Panc1 (cell line): ENCODE measurements around the gene LYST.

Experiments
- CTCF ChIP-seq: fragments of 450-650 bp; IDR thresholded peaks from 2 replicates; pipeline ENCODE4 v1.5.1; 2017; ENCODE audit warnings: mild to moderate bottlenecking
- POLR2AphosphoS5 ChIP-seq: IDR thresholded peaks from 2 replicates; pipeline ENCODE4 v1.6.1; 2012; ENCODE audit warnings: mild to moderate bottlenecking, low read depth, low read length, moderate library complexity

DNA sequence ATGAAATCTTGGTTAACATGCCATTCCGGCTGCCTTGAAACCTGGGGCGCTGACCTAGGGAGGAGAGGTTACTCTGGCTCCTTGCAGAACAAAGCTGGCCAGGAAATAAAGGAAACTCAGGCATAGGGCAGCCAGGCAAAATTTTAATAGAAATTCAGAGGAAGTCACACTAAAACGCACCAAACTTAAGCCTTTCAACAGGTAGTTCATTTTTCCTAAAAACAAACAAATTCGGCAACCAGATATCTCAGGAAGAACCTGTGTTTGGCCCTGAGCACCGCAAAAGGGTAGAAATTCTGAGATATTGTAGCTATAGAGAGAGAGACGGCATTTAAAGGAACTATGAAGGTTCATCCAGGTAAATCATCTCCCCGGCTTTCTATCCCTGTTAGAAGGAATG is 13.1 kb downstream of the LYST start:
- no peak for TF ChIP-seq CTCF
- TF ChIP-seq POLR2AphosphoS5 = no peak
